Sigmoid colon (tissue), 4 donors: ENCODE measurements around the gene ZFP36L2.

Experiments
- EP300 ChIP-seq, 4 donors: sonication (generic); formaldehyde crosslinking; IDR thresholded peaks; one replicate each; pipeline ENCODE4 v1.6.1; 2017; ENCODE audit warnings: antibody characterized with exemption in 4 of 4
- POLR2A ChIP-seq, 2 donors: fragments of 450-650 bp; IDR thresholded peaks; one replicate each; pipeline ENCODE4 v1.6.1; 2016; ENCODE audit warnings: antibody characterized with exemption in 2 of 2, mild to moderate bottlenecking in 2 of 2, moderate library complexity in 2 of 2
- TF ChIP-seq, protein P1 (sequence below), 4 experiments: fragments of 450-650 bp in 3 of 4; fragments of 200-600 bp in 1 of 4; IDR thresholded peaks; one replicate each; pipeline ENCODE4 v1.5.1; 2016 to 2019; ENCODE audit warnings: antibody characterized with exemption in 4 of 4, mild to moderate bottlenecking in 3 of 4, moderate library complexity in 2 of 4

DNA sequence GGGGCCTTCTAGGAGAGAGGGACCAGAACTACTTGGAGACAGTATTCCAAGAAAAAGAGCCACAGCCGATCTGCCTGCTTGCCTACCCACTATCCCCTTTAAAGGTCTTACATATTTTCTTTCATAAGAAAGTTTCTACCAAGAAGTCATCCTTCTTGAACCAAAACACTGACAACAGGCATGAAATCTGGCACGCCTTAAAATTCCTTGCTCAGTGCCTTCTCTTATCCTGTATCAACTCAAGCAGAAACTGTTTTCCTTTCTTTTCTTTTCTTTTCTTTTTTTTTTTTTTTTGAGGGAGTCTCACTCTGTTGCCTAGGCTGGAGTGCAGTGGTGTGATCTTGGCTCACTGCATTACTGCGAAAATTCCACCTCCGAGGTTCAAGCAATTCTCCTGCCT, 48.3 kb upstream of the ZFP36L2 start:
- TF ChIP-seq EP300 (IDR thresholded peaks at IDR 0.05) (no peak), POLR2A (IDR thresholded peaks at IDR 0.05) (no peak)
- TF ChIP-seq, protein P1, sequence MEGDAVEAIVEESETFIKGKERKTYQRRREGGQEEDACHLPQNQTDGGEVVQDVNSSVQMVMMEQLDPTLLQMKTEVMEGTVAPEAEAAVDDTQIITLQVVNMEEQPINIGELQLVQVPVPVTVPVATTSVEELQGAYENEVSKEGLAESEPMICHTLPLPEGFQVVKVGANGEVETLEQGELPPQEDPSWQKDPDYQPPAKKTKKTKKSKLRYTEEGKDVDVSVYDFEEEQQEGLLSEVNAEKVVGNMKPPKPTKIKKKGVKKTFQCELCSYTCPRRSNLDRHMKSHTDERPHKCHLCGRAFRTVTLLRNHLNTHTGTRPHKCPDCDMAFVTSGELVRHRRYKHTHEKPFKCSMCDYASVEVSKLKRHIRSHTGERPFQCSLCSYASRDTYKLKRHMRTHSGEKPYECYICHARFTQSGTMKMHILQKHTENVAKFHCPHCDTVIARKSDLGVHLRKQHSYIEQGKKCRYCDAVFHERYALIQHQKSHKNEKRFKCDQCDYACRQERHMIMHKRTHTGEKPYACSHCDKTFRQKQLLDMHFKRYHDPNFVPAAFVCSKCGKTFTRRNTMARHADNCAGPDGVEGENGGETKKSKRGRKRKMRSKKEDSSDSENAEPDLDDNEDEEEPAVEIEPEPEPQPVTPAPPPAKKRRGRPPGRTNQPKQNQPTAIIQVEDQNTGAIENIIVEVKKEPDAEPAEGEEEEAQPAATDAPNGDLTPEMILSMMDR (IDR thresholded peaks at IDR 0.05) = no peak
